AG10803 (cell line): ENCODE data around the gene SLC35A5.

Experiments
- DNase-seq: peaks from one replicate; pipeline ENCODE4 v3.0.0; 2010; ENCODE audit warnings: low read depth
- H3K4me3 ChIP-seq: 2 replicates; pipeline ENCODE4 v1.5.1; 2011; ENCODE audit warnings: mild to moderate bottlenecking, low read length, control low read depth
- CTCF ChIP-seq: conservative IDR thresholded peaks from 2 replicates; pipeline ENCODE4 v1.5.1; 2011; ENCODE audit warnings: mild to moderate bottlenecking, low read length, control low read depth, inconsistent platforms

The SLC35A5 gene

GRCh38 chr3:112579232-112579631, 17.4 kb downstream of the SLC35A5 start:
- TF ChIP-seq CTCF: no peak
- no peak for DNase-seq
- H3K4me3 ChIP-seq: no peak overlapping the region

DNA sequence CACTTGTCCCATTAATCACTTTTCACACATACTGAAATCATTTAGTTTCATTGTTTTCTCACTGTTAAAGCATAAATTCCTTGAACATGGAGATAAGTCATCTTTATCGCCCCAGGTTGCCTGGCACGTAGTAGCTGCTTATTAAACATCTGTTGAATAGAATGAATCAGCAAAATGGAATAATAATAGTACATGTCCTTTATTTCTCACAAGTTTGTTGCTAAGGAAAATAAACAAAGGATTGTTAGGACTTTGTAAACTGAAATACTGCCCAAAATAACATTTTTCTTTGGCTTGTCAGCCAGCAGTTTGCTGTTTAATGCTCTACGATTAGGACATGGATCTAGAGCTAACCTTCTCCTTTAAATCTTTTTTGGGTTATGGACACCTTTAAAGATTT, 17.9 kb downstream of the SLC35A5 start:
- TF ChIP-seq CTCF: no peak
- no peak overlapping the region for H3K4me3 ChIP-seq
- peak; percentile 84 for DNase-seq

DNA sequence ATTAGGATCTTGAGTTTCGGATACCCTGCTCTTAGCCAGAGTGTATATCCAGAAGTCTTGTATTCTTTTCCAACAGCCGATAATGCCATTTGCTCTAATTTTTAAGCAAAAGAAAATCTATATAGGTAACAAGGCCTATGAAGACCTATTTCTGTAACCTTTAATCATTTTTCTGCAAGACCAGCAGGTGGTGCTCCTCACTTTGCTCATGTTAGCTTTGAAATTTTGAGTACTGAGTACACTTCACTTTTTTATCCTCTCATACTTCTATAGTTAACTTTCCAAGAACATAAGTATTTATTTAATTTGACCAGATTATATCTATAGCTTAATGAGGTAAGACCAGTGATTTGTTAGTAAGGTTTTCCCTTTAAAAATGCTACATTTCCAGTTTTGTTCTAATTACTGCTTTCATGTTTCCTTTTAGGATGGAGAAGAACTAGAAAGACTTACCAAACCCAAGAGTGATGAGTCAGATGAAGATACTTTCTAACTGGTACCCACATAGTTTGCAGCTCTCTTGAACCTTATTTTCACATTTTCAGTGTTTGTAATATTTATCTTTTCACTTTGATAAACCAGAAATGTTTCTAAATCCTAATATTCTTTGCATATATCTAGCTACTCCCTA, 20.5 kb downstream of the SLC35A5 start:
- peak; percentile 81 for DNase-seq
- H3K4me3 ChIP-seq: no peak overlapping the region
- peak; percentile 81 for TF ChIP-seq CTCF

DNA sequence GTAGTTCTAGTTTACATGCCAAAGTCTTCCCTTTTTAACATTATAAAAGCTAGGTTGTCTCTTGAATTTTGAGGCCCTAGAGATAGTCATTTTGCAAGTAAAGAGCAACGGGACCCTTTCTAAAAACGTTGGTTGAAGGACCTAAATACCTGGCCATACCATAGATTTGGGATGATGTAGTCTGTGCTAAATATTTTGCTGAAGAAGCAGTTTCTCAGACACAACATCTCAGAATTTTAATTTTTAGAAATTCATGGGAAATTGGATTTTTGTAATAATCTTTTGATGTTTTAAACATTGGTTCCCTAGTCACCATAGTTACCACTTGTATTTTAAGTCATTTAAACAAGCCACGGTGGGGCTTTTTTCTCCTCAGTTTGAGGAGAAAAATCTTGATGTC, 21.3 kb downstream of the SLC35A5 start:
- no peak overlapping the region for H3K4me3 ChIP-seq
- no peak for DNase-seq
- no peak for TF ChIP-seq CTCF

DNA sequence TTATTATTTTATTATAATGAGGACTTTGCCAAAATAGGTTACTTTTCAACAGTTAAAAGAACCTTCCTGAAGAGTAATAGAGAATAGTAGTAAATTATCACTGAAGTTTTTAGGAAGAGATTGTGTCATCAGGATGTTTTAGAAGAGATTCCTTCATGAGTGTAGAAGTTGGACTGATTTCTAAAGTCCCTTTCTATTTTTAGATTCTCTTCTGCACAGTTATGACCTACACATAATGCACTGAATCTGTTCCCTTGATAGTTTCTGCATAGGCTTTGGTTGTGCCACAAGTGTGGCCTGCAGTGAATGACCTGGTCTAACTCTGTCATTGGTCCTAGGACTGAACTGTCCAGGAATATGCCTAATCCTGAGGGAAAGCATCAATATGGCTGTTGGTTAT, 23.9 kb downstream of the SLC35A5 start:
- TF ChIP-seq CTCF: no peak
- H3K4me3 ChIP-seq: no peak overlapping the region
- no peak for DNase-seq

DNA sequence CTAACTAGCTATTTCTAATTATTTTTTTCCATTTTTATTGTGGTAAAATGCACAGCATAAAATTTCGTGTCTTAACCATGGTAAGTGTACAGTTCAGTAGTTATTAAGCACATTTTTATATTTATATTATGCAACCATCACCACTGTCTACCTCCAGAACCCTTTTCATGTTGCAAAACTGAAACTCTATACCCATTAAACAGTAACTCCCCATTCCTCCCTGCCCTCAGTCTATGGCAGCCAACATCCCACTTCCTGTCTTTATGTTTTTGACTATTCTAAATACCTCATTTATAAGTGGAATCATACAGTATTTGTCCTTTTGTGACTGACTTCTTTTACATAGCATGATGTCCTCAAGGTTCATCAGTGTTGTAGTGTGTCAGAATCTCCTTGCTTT, 25.5 kb downstream of the SLC35A5 start:
- H3K4me3 ChIP-seq: no peak overlapping the region
- no peak for TF ChIP-seq CTCF
- DNase-seq: no peak

DNA sequence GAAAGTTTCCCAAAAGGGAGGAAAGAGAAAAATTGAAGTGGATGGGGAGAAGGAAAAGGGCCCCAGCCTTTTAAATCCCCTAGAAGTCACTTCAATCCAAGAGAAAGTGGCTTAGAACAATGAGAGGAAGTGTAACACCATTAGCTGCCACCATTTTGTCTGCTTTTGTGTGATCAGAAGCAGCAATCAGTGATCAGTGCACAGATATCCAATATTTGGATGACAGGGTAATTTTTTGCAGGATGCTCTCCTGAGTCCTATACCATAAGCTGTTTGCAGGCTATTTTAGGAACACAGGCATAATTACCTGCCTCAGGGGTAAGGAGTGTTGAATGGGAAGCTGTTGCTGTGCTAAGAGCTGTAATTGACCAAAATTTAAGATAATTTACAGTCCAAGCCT, 31.4 kb downstream of the SLC35A5 start:
- no peak overlapping the region for H3K4me3 ChIP-seq
- TF ChIP-seq CTCF: no peak
- DNase-seq: no peak
